NCI-H146 treated with DMSO at 0.1 percent for 48 hours (cell line): Measurements from ENCODE around the gene SMIM14.
"Not testable (repeated sequence)": the region's sequence is repeated elsewhere in the genome, so short reads cannot be mapped to it uniquely, and the experiment has no call there.

Experiments
- DNase-seq: peaks from one replicate; lab custom pipeline; 2025; ENCODE audit not compliant: unreplicated experiment; lab: John Stamatoyannopoulos, UW

Gene SMIM14

DNA sequence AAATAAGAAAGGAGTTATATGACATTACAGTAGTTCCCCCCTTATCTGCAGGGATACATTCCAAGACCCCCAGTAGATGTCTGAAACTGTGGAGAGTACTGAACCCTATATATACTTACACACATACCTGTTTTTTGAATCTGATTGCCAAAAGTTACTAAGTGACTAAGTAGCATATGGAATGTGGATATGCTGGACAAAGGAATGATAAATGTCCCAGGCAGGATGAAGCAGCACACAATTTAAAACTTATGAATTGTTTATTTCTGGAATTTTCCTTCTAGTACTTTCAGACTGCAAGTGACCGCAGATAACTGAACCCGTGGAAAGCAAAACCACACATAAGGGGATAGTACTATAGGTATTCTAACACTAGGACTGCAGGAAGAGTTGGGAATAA is 134.1 kb downstream of the SMIM14 start:
- no peak for DNase-seq

DNA sequence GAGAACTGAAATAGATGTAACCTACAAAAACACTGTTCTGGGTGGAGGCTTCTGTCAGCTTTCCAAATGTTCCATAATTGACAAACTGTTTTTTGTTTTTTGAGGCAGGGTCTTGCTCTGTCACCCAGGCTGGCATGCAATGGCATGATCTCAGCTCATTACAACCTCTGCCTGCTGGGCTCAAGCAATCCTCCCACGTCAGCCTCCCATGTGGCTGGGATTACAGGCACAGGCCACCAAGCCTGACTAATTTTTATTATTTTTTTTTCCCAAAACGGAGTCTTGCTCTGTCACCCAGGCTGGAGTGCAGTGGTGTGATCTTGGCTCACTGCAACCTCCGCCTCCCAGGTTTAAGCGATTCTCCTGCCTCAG is 136.0 kb downstream of the SMIM14 start:
- DNase-seq = not testable (repeated sequence)

DNA sequence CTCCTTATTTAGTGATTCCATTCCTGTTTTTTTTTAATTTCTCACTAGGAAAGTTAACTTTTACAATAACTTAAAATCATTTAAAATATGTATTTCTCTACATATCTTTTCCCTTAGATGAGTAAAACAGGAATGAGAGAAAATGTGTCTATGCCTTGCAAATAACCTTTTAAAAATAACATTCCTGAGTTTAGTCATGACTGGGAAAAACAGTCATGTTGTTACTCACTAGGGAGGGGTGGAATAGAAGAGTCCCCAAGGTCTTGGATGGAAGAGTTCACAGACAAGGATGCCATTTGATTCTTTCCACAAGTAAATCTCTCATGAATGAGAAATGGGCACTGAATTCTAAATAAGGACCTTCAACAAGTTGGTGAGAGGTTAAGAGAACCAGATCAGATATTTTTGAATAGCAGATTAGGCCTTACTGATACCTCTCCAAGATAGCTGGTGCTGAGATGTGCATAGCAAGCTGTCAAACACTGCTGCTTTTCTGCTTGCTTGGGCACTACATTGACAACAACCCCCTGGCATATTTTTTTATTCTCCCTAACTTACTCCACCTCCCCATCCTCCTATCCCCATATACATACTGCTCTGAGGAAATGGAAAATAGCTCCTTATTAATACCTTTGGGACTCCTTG is 136.5 kb downstream of the SMIM14 start:
- no peak for DNase-seq

DNA sequence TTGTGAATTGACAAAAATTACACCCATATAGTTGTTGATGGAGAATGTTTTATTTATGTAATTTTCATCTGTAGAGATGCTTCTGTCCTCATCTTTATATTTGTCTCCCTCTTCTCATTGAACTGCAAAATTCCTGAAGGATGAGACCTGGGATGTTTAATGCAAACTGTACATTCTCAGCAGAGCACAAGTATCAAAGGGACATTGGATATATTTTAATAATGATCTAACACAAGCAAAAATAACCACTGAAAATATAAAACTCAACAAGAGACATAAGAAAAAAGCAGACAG is 140.0 kb downstream of the SMIM14 start:
- DNase-seq = no peak

DNA sequence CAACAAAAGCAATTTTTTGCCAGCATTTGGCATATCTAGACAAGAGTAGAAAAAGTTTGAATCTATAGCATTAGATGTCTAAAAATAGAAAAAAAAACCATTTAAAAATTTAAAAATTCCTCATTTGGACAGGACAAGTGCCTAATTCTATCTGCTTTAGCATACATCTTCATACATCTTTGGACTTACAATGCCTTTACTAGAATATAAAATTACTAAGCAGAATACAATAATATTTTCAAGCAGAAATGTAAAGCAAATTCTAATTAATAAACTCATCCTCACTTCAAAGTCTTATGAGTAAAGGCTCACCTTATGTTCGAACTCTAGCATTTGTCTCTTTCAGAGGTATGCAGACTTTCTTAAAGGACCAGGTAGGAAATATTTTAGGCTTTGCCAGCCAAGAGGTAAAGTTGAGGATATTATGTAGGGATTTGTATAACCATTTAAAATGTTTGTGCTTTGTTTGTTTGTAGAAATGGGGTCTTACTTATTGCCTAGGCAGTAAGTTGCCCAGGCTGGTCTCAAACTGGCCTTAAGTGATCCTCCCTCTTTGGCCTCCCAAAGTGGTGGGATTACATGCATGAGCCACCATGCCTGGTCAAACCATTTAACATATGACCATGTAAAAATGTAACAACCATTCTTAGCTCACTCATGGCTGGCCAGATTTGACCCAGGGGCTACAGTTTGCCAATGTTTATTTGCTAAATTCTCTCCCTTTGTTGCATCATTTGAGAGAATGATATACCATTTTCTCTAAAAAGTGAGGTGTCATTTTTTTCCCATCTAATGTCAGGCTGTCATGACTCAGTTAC is 140.5 kb downstream of the SMIM14 start:
- no peak for DNase-seq
